ENCODE data around the gene S100A9.

The S100A9 gene

DNA sequence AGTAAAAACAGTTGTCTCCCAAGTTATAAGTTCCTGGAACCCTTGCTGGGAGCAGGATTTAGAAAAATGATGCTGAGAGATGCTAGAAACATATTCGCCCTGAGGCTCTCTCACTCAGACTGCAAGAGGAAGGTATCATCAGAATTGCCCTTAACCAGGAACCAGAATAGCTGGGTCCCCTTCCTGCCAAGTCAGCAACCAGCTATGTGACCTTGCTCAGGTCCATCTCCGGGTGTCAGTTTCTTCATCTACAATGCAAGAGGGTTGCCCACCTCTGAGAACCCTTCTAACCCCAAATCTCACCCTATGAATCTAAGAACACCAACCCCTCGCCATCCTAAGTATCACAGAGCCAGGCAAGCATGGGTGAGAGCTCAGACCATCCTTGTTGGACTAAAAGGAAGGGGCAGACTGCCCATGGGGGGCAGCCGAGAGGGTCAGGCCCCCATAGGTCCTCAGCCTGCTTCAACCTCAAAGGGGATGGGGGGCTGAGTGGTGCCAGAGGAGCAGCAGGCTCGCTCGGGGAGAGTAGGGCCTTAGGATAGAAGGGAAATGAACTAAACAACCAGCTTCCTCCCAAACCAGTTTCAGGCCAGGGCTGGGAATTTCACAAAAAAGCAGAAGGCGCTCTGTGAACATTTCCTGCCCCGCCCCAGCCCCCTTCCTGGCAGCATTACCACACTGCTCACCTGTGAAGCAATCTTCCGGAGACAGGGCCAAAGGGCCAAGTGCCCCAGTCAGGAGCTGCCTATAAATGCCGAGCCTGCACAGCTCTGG is 390 bp upstream of the S100A9 start:
- TF ChIP-seq, protein P1, sequence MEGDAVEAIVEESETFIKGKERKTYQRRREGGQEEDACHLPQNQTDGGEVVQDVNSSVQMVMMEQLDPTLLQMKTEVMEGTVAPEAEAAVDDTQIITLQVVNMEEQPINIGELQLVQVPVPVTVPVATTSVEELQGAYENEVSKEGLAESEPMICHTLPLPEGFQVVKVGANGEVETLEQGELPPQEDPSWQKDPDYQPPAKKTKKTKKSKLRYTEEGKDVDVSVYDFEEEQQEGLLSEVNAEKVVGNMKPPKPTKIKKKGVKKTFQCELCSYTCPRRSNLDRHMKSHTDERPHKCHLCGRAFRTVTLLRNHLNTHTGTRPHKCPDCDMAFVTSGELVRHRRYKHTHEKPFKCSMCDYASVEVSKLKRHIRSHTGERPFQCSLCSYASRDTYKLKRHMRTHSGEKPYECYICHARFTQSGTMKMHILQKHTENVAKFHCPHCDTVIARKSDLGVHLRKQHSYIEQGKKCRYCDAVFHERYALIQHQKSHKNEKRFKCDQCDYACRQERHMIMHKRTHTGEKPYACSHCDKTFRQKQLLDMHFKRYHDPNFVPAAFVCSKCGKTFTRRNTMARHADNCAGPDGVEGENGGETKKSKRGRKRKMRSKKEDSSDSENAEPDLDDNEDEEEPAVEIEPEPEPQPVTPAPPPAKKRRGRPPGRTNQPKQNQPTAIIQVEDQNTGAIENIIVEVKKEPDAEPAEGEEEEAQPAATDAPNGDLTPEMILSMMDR (IDR thresholded peaks at IDR 0.05; ENCODE audit: control insufficient read depth, insufficient read depth, low read depth, low read length, missing control alignments), result no peak
- DNase-seq (ENCODE audit: low read depth), result no peak

DNA sequence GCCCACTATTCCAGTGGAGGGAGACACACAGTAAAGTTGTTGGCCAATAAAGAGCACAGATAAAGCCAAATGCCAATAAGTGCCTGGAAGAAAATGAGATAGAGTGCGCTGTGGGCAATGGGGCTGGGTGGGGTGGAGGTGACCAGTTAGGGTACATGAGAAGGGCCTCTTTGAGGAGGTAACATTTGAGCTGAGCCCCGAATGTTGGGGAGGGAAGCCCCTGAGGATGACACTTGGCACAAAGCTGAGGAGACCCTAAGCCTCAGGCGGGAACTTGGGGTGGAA is 979 bp downstream of the S100A9 start:
- DNase-seq (ENCODE audit: low read depth), result no peak
- TF ChIP-seq, protein P1 (IDR thresholded peaks at IDR 0.05; ENCODE audit: control insufficient read depth, insufficient read depth, low read depth, low read length, missing control alignments), result no peak
- no peak overlapping the region for H3K4me3 ChIP-seq (ENCODE audit: control insufficient read depth, low read depth, low read length)

More for the DNA sequence above, 390 bp upstream of the S100A9 start:
- H3K4me3 ChIP-seq (ENCODE audit: control insufficient read depth, low read depth, low read length), result no peak overlapping the region

DNA sequence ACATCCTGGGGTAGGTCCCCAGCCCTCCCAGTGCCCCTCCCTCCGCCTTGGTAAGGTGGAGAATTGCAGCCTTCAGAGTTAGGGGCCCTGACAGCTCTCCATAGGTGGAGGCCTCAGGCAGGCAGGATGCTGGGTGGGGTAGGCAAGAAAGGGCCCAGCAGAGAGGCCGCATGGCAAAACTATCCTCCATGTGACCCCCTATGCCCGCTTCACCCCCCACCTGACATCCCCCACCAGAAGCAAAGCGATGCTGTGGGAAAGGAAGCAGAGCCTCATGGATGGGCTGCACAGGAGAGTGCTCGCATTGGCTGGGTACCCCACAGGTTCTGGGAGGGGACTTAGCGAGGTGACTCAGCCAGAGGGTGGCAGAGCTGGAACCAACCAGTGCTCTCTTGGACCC is 1.6 kb downstream of the S100A9 start:
- TF ChIP-seq, protein P1 (IDR thresholded peaks at IDR 0.05; ENCODE audit: control insufficient read depth, insufficient read depth, low read depth, low read length, missing control alignments), result no peak
- no peak for DNase-seq (ENCODE audit: low read depth)
- H3K4me3 ChIP-seq (ENCODE audit: control insufficient read depth, low read depth, low read length), result no peak overlapping the region

DNA sequence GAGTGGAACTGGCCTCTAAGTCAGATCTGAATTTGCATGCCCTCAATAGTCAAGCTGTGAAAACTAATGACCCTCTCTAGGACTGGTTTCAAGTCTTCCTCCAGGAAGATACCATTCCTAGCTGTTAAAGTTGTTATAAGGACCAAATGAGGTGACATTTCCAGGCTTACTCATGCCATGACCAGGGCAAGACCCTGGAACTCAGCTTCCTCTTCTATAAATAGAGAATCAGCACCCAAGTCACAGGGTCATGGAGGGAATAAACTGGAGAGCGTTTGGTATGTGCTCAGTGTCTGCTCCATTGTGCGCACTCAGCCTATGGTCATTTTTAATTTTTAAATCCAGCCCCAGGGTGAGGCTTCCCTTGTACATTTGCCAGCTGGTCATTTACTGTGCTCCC is 2.5 kb downstream of the S100A9 start:
- no peak overlapping the region for H3K4me3 ChIP-seq (ENCODE audit: control insufficient read depth, low read depth, low read length)
- TF ChIP-seq, protein P1 (IDR thresholded peaks at IDR 0.05; ENCODE audit: control insufficient read depth, insufficient read depth, low read depth, low read length, missing control alignments), result no peak
- DNase-seq (ENCODE audit: low read depth), result no peak

DNA sequence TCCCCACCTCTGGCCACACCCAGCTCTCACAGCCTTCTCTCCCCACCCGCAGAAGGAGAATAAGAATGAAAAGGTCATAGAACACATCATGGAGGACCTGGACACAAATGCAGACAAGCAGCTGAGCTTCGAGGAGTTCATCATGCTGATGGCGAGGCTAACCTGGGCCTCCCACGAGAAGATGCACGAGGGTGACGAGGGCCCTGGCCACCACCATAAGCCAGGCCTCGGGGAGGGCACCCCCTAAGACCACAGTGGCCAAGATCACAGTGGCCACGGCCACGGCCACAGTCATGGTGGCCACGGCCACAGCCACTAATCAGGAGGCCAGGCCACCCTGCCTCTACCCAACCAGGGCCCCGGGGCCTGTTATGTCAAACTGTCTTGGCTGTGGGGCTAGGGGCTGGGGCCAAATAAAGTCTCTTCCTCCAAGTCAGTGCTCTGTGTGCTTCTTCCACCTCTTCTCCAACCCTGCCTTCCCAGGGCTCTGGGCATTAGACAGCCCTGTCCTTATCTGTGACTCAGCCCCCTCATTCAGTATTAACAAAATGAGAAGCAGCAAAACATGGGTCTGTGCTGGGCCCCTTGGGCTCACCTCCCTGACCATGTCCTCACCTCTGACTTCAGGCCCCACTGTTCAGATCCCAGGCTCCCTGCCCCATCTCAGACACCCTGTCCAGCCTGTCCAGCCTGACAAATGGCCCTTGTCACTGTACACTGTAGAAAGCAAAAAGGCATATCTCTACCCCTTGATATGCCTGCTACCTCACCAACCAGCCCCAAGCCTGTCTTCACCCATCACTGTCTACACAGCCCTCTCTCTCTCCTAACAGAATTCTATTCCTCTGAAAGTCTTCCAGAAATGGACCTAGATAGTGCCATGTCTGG is 3.2 kb downstream of the S100A9 start:
- no peak for DNase-seq (ENCODE audit: low read depth)
- H3K4me3 ChIP-seq (ENCODE audit: control insufficient read depth, low read depth, low read length), result no peak overlapping the region
- TF ChIP-seq, protein P1 (IDR thresholded peaks at IDR 0.05; ENCODE audit: control insufficient read depth, insufficient read depth, low read depth, low read length, missing control alignments), result no peak

DNA sequence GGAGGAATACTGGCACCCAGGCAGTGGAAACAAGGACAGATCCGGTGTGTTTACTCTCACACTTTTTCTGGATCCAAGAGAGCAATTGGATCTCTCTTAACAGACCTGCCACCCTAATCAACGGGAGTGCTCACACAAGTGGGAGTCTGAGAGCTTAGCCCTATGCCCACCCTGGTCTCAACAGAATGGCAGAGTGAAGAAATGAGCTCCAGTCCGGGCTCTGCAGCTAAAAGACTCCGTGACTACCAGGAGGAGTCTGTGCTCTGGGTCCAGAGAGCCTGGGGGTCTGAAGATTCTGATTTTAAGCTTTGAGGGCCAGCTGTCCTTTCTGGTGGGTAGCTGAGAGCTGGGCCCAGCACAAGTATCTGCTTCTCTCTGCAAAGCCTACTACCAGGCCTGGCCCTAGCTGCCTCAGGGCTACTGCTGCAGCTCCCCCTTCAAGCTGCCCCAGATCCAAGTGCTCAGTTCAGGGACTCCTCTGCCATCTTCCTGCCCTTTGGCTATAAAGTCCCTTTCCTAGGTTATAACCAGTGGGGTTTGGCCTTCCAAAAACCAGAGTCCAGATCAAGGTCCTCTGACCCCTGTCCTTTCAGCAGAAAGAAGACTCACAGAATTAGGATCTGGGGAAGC is 3.9 kb downstream of the S100A9 start:
- DNase-seq (ENCODE audit: low read depth), result no peak
- H3K4me3 ChIP-seq (ENCODE audit: control insufficient read depth, low read depth, low read length), result no peak overlapping the region
- TF ChIP-seq, protein P1 (IDR thresholded peaks at IDR 0.05; ENCODE audit: control insufficient read depth, insufficient read depth, low read depth, low read length, missing control alignments), result no peak

Measured in AG09309 (cell line).